ENCODE data around the gene TPGS1. TPM values are rescaled to one million over a fixed set of nuclear protein-coding genes. Genes with fewer than 3 reads are reported as not detected.

TPGS1 gene
- total RNA-seq, 2 donors from 2014 or later: 12.1 to 14.9 TPM

GRCh38 chr19:554817-555216, 47.5 kb downstream of the TPGS1 start:
- ATAC-seq (no peak), DNase-seq (no peak)
- intact Hi-C loops (cut with DNase I): no loop called here

GRCh38 chr19:555474-555808, 48.1 kb downstream of the TPGS1 start:
- DNase-seq (no peak), ATAC-seq (no peak)
- intact Hi-C loops (cut with DNase I): no loop called here

GRCh38 chr19:556611-557382, 49.5 kb downstream of the TPGS1 start:
- no peak for DNase-seq
- peak in 1 of 2 donors; percentile 9 for ATAC-seq
- intact Hi-C loops (cut with DNase I): no loop called here

GRCh38 chr19:558770-559439, 51.6 kb downstream of the TPGS1 start:
- ATAC-seq: peak in 1 of 2 donors; percentile 15
- intact Hi-C loops (cut with DNase I): no loop called here
- no peak for DNase-seq

- intact Hi-C loops (cut with DNase I): no loop called here
- DNase-seq (no peak), ATAC-seq (no peak)
Observed at GRCh38 chr19:560121-560520, 52.8 kb downstream of the TPGS1 start.

GRCh38 chr19:566403-566802, 59.1 kb downstream of the TPGS1 start:
- intact Hi-C loops (cut with DNase I): no loop called here
- peak; percentile 65 for DNase-seq
- peak in 1 of 2 donors; percentile 61 for ATAC-seq

- intact Hi-C loops (cut with DNase I): no loop called here
- ATAC-seq: no peak
- no peak for DNase-seq
Observed at GRCh38 chr19:566844-567243, 59.5 kb downstream of the TPGS1 start.

GRCh38 chr19:567296-567900, 60.1 kb downstream of the TPGS1 start:
- DNase-seq (no peak), ATAC-seq (no peak)
- intact Hi-C loops (cut with DNase I): no loop called here

Other genes starting within 250 kb of the TPGS1 start
- under 1 TPM; 0.76 to 0.85 TPM for gene PLPP2, start 216.1 kb upstream of the TPGS1 start, total RNA-seq
- 10 to 100 TPM; 18.2 to 25.0 TPM for gene MIER2, start 162.7 kb upstream of the TPGS1 start, total RNA-seq
- gene C2CD4C, start 98.3 kb upstream of the TPGS1 start, total RNA-seq: under 1 TPM; 0.76 to 0.88 TPM
- 10 to 100 TPM; 10.7 to 19.4 TPM for gene SHC2, start 46.5 kb upstream of the TPGS1 start, total RNA-seq
- under 1 TPM; 0.24 to 0.41 TPM for gene MADCAM1, start 11.0 kb upstream of the TPGS1 start, total RNA-seq
- gene CDC34, start 24.3 kb downstream of the TPGS1 start, total RNA-seq: 10 to 100 TPM; 63.9 to 71.0 TPM
- gene GZMM, start 36.6 kb downstream of the TPGS1 start, total RNA-seq: 1 to 10 TPM in 1 of 2 donors, under 1 TPM in 1; 0.81 to 1.1 TPM
- 1,000 to 10,000 TPM in 1 of 2 donors, 100 to 1,000 TPM in 1; 847 to 1,152 TPM for gene BSG, start 65.1 kb downstream of the TPGS1 start, total RNA-seq
- 1 to 10 TPM; 4.3 to 10.0 TPM for gene HCN2, start 82.4 kb downstream of the TPGS1 start, total RNA-seq
- 10 to 100 TPM; 33.7 to 43.6 TPM for gene POLRMT, start 126.0 kb downstream of the TPGS1 start, total RNA-seq
- under 1 TPM in 1 of 2 donors, not detected in 1; 0.44 TPM for gene FGF22, start 132.4 kb downstream of the TPGS1 start, total RNA-seq
- gene RNF126, start 155.7 kb downstream of the TPGS1 start, total RNA-seq: 10 to 100 TPM; 19.2 to 35.9 TPM
- gene FSTL3, start 168.9 kb downstream of the TPGS1 start, total RNA-seq: 100 to 1,000 TPM in 1 of 2 donors, 10 to 100 TPM in 1; 33.5 to 118 TPM
- not detected for gene PRSS57, start 188.0 kb downstream of the TPGS1 start, total RNA-seq
- 10 to 100 TPM; 48.9 to 49.7 TPM for gene PALM, start 201.4 kb downstream of the TPGS1 start, total RNA-seq
- under 1 TPM in 1 of 2 donors, not detected in 1; 0.18 TPM for gene MISP, start 243.6 kb downstream of the TPGS1 start, total RNA-seq

Measured in left cardiac atrium (tissue), 4 donors.